H1 (cell line): Measurements from ENCODE around the gene SMTNL1.

Experiments used
- ATF3 ChIP-seq: IDR thresholded peaks from 2 replicates; pipeline ENCODE4 v1.6.1; 2011; ENCODE audit warnings: low read depth, mild to moderate bottlenecking, low read length; ENCODE audit not compliant: insufficient read depth
- CTCF ChIP-seq, 3 experiments: IDR thresholded peaks; 1 replicate in 2 of 3; 2 replicates in 1 of 3; pipeline versions ENCODE4 v1.5.1 to v1.6.1; 2011; ENCODE audit warnings: low read length in 3 of 3, mild to moderate bottlenecking in 3 of 3, inconsistent platforms in 2 of 3, low read depth in 1 of 3, moderate library complexity in 1 of 3; ENCODE audit not compliant: insufficient read depth in 1 of 3; ENCODE audit errors: control extremely low read depth in 1 of 3
- GTF2F1 ChIP-seq: IDR thresholded peaks from 2 replicates; pipeline ENCODE4 v1.6.1; 2012; ENCODE audit warnings: low read depth, low read length, improper control_type of control experiment, borderline replicate concordance
- RFX5 ChIP-seq: IDR thresholded peaks from 2 replicates; pipeline ENCODE4 v1.6.1; 2011; ENCODE audit warnings: low read depth, low read length, improper control_type of control experiment, borderline replicate concordance
- SIX5 ChIP-seq: IDR thresholded peaks from 2 replicates; pipeline ENCODE4 v1.6.1; 2011; ENCODE audit warnings: mild to moderate bottlenecking, low read depth, low read length

GRCh38 chr11:57551941-57552340, 14.5 kb downstream of the SMTNL1 start:
- TF ChIP-seq ATF3 (no peak), CTCF (IDR thresholded peaks at IDR 0.05; ENCODE audit: control extremely low read depth in 1 of 3, insufficient read depth in 1 of 3, low read depth in 1 of 3, low read length in 3 of 3) (no peak), RFX5 (no peak), SIX5 (no peak), GTF2F1 (no peak)
